ENCODE results near the gene FBXO30.

The FBXO30 gene

GRCh38 chr6:145815309-145816274, 997 bp upstream of the FBXO30 start:
- DNase-seq = no peak

DNA sequence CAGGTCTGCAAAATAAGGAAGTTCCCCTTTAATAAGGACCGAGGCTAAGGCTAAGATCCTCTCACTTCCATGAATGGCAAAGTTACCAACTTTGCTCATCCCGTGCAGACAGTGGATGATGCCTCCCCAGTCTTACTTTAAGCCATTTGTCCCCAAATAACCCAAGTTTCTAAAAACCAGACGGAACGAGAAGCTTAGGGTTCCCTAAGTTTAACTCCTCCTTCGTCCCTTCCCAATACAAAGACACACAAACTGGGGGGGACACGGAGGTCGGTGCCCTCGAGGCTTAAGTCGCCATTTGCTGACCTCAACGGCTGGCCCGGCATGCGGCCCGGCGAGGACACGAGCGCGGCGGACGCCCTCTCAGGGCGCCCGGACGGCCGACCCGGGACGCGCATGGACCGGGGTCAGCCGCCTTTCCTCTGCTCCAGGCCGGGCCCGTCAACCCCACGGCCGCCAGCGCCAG, 527 bp downstream of the FBXO30 start:
- peak; percentile 5 to 15 for DNase-seq

- no peak for DNase-seq
These were observed 1.1 kb downstream of the FBXO30 start for GRCh38 chr6:145813285-145814034.

GRCh38 chr6:145811741-145812140, 2.9 kb downstream of the FBXO30 start:
- no peak for DNase-seq

DNA sequence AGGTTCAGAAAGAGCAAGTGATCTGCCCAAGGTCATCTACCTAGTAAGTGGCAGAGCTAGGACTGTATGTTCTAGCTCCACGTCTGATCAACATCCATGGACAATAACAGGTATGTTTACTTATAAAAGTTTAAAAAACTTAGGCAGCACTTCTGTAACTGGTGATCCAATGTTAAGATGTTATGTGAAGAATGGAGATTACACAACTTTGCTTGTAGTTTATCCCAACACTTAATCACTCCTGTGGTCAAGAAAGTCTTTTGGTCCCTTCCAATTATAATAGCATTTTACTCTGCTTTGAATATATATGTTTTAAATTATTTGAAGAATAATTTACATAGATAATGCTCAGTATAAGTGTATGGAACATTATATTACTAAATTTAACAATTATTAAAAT, 4.8 kb downstream of the FBXO30 start:
- DNase-seq = no peak

DNA sequence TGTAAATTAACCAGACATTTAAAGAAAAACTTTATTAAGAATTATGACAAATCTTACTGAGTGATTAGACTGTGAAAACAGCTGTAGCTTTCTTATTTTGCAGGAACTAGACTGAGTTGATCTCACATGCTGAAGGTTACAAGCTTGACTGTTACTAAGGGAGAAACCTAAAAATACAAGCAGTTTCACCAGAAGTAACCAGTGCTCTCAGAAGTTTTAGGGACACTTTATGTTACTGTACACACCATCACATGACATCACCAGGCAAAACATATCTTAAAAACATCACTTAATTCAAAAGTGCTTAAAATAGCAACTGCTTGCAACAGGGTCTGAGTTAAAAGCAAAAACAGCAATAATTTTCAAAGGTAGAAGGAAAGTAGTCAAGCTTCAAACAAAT, 5.4 kb downstream of the FBXO30 start:
- DNase-seq = no peak

- DNase-seq = no peak
These were observed 6.4 kb downstream of the FBXO30 start for GRCh38 chr6:145808239-145808638.

- no peak for DNase-seq
These were observed 12.5 kb downstream of the FBXO30 start for GRCh38 chr6:145802141-145802540.

DNA sequence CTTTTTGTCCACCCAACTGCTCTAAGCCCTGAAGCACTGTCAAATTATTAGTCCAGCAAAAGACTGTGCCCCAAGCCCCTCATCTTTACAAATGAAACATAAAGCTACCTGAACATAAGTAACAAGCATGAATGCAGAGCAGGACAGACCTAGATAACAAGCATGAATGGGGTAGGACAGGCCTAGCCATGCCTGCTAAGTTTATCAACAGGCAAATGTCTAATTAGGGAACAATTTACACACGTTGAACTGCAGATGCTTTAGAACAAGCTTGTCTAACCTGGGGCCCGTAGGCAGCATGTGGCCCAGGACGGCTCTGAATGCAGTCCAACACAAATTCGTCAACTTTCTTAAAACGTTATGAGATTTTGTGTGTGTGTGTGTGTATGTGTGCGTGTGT, 13.6 kb downstream of the FBXO30 start:
- DNase-seq = no peak

DNA sequence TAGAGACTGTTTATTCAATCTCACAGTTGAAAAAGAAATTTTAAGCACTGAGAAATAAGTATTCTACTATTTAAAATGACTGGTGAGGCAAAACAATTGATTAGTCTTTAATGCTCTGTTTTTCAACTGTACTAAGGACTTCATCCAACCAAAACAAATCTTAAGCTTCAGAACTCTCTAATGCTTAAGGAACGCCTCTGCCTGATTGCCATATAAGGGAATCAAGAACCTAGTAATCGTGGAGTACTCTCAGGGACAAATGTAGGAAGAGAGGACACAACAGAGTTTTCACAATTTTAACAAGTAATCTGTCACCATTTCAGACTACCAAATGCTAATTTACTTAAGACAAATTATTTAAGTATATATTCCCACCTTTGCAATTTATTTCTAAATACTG, 16.1 kb downstream of the FBXO30 start:
- DNase-seq = no peak

DNA sequence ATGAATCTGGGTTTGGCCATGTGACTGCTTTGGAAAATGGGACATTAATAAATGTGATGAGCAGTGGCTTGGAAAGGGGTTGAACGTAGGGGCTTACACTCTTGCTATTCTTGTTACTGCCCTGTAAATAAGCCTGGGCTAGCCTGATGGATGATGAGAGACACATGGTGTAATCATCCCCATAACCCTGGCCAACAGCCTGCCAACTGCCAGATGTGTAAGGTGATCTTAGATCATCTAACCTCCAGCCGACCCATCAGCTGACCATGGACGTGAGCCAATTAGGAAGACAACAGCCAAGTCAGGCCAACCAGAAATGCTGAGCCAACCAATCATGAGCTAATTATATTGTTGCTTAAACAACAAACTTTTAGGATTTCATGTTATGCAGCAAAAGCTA, 25.2 kb downstream of the FBXO30 start:
- no peak for DNase-seq

DNA sequence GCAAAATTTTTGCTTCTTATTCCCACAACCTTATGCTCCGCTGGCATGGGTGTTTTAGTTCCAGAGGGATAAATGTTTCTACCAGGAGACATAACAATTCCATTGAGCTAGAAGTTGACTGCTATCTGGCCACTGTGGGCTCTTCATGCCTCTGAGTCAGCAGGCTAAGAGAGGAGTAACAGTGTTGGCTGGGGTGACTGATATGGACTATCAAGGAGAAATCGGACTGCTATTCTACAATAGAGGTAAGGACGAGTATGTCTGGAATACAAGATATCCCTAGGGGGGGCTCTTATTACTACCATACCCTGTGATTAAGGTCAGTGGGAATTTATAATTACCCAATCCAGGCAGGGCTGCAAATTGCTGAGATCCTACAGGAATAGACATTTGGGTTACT, 26.9 kb downstream of the FBXO30 start:
- DNase-seq = no peak

GRCh38 chr6:145784683-145785082, 29.9 kb downstream of the FBXO30 start:
- no peak for DNase-seq

DNA sequence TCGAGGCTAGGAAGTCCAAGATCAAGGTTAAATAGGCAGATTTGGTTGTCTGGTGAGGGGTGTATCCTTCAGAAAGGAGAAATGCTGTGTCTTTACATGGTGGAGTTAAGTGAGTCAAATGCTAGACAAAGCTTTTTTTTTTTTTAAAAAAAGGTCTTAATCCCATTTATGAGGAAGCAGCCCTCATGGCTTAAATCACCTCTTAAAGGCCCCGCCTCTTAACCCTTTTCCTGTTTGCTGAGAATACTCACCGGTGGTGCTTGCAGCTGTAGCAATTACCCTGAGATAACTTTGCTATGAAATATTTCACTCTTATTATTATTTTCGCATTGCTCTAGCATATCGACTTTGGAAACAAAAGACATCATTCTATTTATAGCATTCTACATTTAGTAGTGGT, 30.8 kb downstream of the FBXO30 start:
- DNase-seq = no peak

- no peak for DNase-seq
These were observed 41.7 kb downstream of the FBXO30 start for GRCh38 chr6:145772846-145773245.

DNA sequence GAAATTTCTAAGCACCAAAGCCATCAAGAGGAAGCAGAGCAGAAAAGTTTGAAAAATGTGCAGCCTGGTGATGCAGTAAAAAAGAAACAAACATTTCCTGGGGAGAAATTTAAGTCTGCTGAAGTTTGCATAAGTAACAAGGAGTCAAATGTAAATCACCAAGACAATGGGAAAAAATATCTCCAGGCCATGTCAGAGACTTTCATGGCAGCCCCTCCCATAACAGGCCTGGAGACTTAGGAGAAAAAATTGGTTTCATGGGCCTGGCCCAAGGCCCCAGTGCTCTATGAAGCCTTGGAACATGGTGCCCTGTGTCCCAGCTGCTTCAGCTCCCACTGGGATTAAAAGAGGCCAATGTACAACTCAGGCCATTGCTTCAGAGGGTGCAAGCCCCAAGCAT, 49.1 kb downstream of the FBXO30 start:
- DNase-seq = no peak

DNA sequence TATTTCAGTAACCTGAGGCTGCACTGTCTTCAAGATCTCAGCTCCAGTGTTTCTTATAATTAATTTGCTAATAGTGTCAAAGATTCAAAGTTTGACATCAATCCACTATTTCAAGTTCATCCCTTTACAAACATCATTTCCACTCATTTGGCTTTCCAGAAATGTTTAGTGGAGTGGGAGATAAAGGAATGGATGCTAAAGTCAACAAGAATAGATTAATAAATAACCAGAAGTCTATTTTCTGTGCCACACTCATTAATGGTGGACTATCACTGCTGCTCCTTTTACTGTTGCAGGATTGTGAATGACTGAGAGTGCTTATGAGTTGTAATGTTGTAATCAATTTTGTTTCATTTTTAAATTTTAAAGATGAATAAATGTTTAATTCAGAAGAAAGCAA, 50.9 kb downstream of the FBXO30 start:
- DNase-seq = no peak

- DNase-seq = no peak
These were observed 53.0 kb downstream of the FBXO30 start for GRCh38 chr6:145761584-145761983.

- no peak for DNase-seq
These were observed 56.5 kb downstream of the FBXO30 start for GRCh38 chr6:145758113-145758512.

GRCh38 chr6:145756170-145756662, 58.4 kb downstream of the FBXO30 start:
- peak in 1 of 2 donors; percentile 2 for DNase-seq

GRCh38 chr6:145755682-145756081, 58.9 kb downstream of the FBXO30 start:
- DNase-seq = no peak

- DNase-seq = no peak
These were observed 62.0 kb downstream of the FBXO30 start for GRCh38 chr6:145752638-145753037.

DNA sequence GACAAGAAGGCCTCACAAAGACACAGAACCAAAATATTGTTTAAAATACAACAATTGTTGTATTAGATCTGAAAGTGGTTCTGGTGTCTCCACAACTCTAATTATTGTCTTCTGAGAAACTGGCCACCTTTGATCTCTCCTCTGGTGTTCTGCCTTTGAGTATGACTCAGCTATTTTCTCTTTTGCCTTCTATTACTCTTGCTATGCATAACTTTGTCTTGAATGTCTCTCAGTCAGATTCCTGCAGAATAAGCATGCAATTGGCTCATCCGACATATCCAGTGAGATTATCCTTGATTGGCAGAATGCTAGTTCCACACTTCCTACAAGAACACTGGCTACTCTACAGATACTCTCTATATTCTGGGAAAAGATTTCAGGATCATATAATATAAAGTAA, 65.0 kb downstream of the FBXO30 start:
- DNase-seq = no peak

DNA sequence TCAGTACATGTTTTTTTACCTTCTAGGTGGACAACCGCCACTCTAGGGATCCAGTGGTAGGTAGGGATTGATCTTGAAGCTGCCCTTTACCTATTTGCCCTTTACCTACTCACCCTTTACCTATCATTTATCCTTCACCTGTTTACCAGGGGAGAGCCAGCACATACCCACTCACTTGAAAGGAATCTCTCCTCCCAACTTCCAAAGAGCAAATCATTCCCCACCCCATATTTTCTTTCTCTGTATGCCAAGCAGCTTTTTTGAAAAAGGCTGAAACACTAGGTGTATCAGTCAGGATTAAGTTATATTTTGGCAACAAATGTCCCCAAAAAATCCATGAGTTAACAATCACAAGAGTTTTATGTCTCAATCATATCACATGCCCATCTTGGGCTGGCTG, 68.7 kb downstream of the FBXO30 start:
- DNase-seq = no peak

Data from CD4-positive, alpha-beta T cell treated with Interleukin-1 beta for 1 hour (primary cell).